Measurements from ENCODE around the gene ATP13A1.

GRCh38 chr19:19610376-19611202 lies 52.9 kb downstream of the ATP13A1 start:
- no peak for TF ChIP-seq POLR2A (IDR thresholded peaks at IDR 0.05; ENCODE audit: low read length)
- no peak for TF ChIP-seq GATA1 (IDR thresholded peaks at IDR 0.05; ENCODE audit: low read depth, low read length)

All from erythroblast (primary cell).